SK-N-SH (cell line): ENCODE measurements around the gene CTTN. TPM values are rescaled to one million over a fixed set of nuclear protein-coding genes. Genes with fewer than 3 reads are reported as not detected.

Experiments
- CTCF ChIA-PET: fragments of 300-600, 350-600 bp; formaldehyde crosslinking; extraction: SDS; loops from one replicate; lab custom pipeline; 2021; lab: Yijun Ruan, JAX
- POLR2A ChIA-PET: fragments of 350-600 bp; sonication (Branson Sonifier 250); formaldehyde crosslinking; extraction: SDS; loops from one replicate; lab custom pipeline; 2020; ENCODE audit warnings: antibody characterized with exemption, inconsistent platforms; lab: Yijun Ruan, JAX
- DNase-seq: peaks from one replicate; pipeline ENCODE4 v3.0.0; 2012
- H2AFZ ChIP-seq: fragments of 200-600 bp; sonication (generic); 2 replicates; pipeline ENCODE4 v1.8.1; 2016; ENCODE audit warnings: antibody characterized with exemption, mild to moderate bottlenecking, low read depth
- H3F3A ChIP-seq: fragments of 200-600 bp; sonication (generic); replicated peaks from 2 replicates; pipeline ENCODE3; 2016; ENCODE audit warnings: antibody characterized with exemption, mild to moderate bottlenecking; ENCODE audit not compliant: insufficient read depth
- H3K27ac ChIP-seq, 2 experiments: fragments of 200-500 bp in 1 of 2; fragments of 200-600 bp in 1 of 2; sonication (Bioruptor generic) in 1 of 2; sonication (generic), shearing (Covaris generic) in 1 of 2; 2 replicates each; pipeline versions ENCODE4 v1.5.1 to v1.6.1; 2014 to 2016; ENCODE audit warnings: low read depth in 2 of 2, inconsistent platforms in 1 of 2, low read length in 1 of 2, mild to moderate bottlenecking in 1 of 2, mixed read lengths in 1 of 2
- H3K27me3 ChIP-seq: fragments of 200-600 bp; sonication (generic), shearing (Covaris generic); 2 replicates; pipeline ENCODE4 v1.6.1; 2016; ENCODE audit warnings: mixed run types; ENCODE audit not compliant: insufficient read depth
- H3K36me3 ChIP-seq, 2 experiments: fragments of 200-500 bp in 1 of 2; fragments of 200-600 bp in 1 of 2; sonication (Bioruptor generic) in 1 of 2; sonication (generic) in 1 of 2; replicated peaks in 1 of 2; 2 replicates each; pipeline versions ENCODE3 to v1.5.1; 2014 to 2016; ENCODE audit warnings: low read length in 1 of 2, mild to moderate bottlenecking in 1 of 2; ENCODE audit not compliant: insufficient read depth in 2 of 2, control insufficient read depth in 1 of 2
- H3K4me1 ChIP-seq, 2 experiments: fragments of 200-500 bp in 1 of 2; fragments of 200-600 bp in 1 of 2; sonication (Bioruptor generic) in 1 of 2; sonication (generic), shearing (Covaris generic) in 1 of 2; 2 replicates each; pipeline versions ENCODE4 v1.5.1 to v1.6.1; 2014 to 2016; ENCODE audit warnings: low read depth in 1 of 2, low read length in 1 of 2, mixed run types in 1 of 2; ENCODE audit not compliant: insufficient read depth in 2 of 2, control insufficient read depth in 1 of 2
- H3K4me2 ChIP-seq: fragments of 200-600 bp; sonication (generic), shearing (Covaris generic); 2 replicates; pipeline ENCODE4 v1.6.1; 2017; ENCODE audit warnings: mixed run types
- H3K4me3 ChIP-seq, 2 experiments: fragments of 200-500 bp in 1 of 2; fragments of 200-600 bp in 1 of 2; sonication (Bioruptor generic) in 1 of 2; sonication (generic), shearing (Covaris generic) in 1 of 2; 2 replicates each; pipeline versions ENCODE4 v1.5.1 to v1.8.1; 2014 to 2016; ENCODE audit warnings: low read depth in 2 of 2, inconsistent platforms in 1 of 2, low read length in 1 of 2, mild to moderate bottlenecking in 1 of 2, mixed read lengths in 1 of 2, moderate library complexity in 1 of 2
- H3K79me2 ChIP-seq: fragments of 200-600 bp; sonication (generic); 2 replicates; pipeline ENCODE4 v1.8.1; 2017; ENCODE audit warnings: mild to moderate bottlenecking; ENCODE audit not compliant: insufficient read depth
- H3K9ac ChIP-seq: fragments of 200-600 bp; sonication (generic); 2 replicates; pipeline ENCODE4 v1.6.1; 2017; ENCODE audit warnings: mixed run types
- H3K9me2 ChIP-seq: fragments of 200-600 bp; sonication (generic); 2 replicates; pipeline ENCODE4 v1.6.1; 2017; ENCODE audit warnings: mixed run types
- H3K9me3 ChIP-seq: fragments of 200-600 bp; sonication (generic); 2 replicates; pipeline ENCODE4 v1.6.1; 2017; ENCODE audit warnings: mixed run types, mild to moderate bottlenecking, moderate library complexity
- H4K20me1 ChIP-seq: fragments of 200-600 bp; sonication (generic); 2 replicates; pipeline ENCODE4 v1.6.1; 2017; ENCODE audit warnings: mild to moderate bottlenecking, mixed run types; ENCODE audit not compliant: insufficient read depth
- CHD2 ChIP-seq: fragments of 150-350 bp; IDR thresholded peaks from 2 replicates; pipeline ENCODE4 v1.6.1; 2018; ENCODE audit warnings: low read length; ENCODE audit not compliant: partially characterized antibody
- ELF1 ChIP-seq: IDR thresholded peaks from 2 replicates; pipeline ENCODE4 v1.4.0; 2012
- EZH2phosphoT487 ChIP-seq: fragments of 200-600 bp; sonication (generic); IDR thresholded peaks from 2 replicates; pipeline ENCODE4 v1.6.1; 2017; ENCODE audit warnings: low read depth, mixed run types, mild to moderate bottlenecking, antibody characterized with exemption, moderate library complexity, borderline replicate concordance
- FOXJ3 ChIP-seq: sonication (generic); formaldehyde crosslinking; IDR thresholded peaks from 2 replicates; pipeline ENCODE4 v1.5.1; 2020; ENCODE audit warnings: mild to moderate bottlenecking, missing genetic modification reagents
- FOXM1 ChIP-seq: IDR thresholded peaks from 2 replicates; pipeline ENCODE4 v1.4.0; 2012; ENCODE audit warnings: low read depth, mild to moderate bottlenecking
- GABPA ChIP-seq: IDR thresholded peaks from 2 replicates; pipeline ENCODE4 v1.4.0; 2012; ENCODE audit warnings: low read depth, mild to moderate bottlenecking
- GATA2 ChIP-seq: sonication (generic); formaldehyde crosslinking; IDR thresholded peaks from 2 replicates; pipeline ENCODE4 v1.5.0; 2020; ENCODE audit warnings: mild to moderate bottlenecking, missing genetic modification reagents
- MEF2A ChIP-seq: IDR thresholded peaks from 2 replicates; pipeline ENCODE4 v1.4.0; 2012; ENCODE audit warnings: low read depth, borderline replicate concordance
- MXI1 ChIP-seq: IDR thresholded peaks from 2 replicates; pipeline ENCODE4 v1.6.1; 2012; ENCODE audit warnings: mild to moderate bottlenecking, low read depth, low read length, improper control_type of control experiment
- POLR2AphosphoS5 ChIP-seq: IDR thresholded peaks from 2 replicates; pipeline ENCODE4 v1.6.1; 2012; ENCODE audit warnings: low read depth, low read length
- RFX5 ChIP-seq: IDR thresholded peaks from 2 replicates; pipeline ENCODE4 v1.6.1; 2012; ENCODE audit warnings: mild to moderate bottlenecking, improper control_type of control experiment, low read length
- TAF1 ChIP-seq: IDR thresholded peaks from 2 replicates; pipeline ENCODE4 v1.6.1; 2012; ENCODE audit warnings: low read depth, mild to moderate bottlenecking, low read length, moderate library complexity, borderline replicate concordance
- TCF12 ChIP-seq: IDR thresholded peaks from 2 replicates; pipeline ENCODE4 v1.4.0; 2012
- TEAD4 ChIP-seq: IDR thresholded peaks from 2 replicates; pipeline ENCODE4 v1.4.0; 2012; ENCODE audit warnings: mild to moderate bottlenecking, borderline replicate concordance; ENCODE audit not compliant: insufficient read depth
- YY1 ChIP-seq: IDR thresholded peaks from 2 replicates; pipeline ENCODE4 v1.4.0; 2012; ENCODE audit warnings: low read depth, mild to moderate bottlenecking
- WGBS: methylation state at CpG from one replicate; pipeline ENCODE4 v1.1.6; 2017; ENCODE audit warnings: low lambda C conversion rate; 5-methylcytosine and 5-hydroxymethylcytosine counted together
- polyA plus RNA-seq, 3 experiments: library from polyadenylated mRNA; depleted of rRNA; stranded (reverse); fragments of >200 nt; gene quantifications; 2 replicates each; pipeline ENCODE4 v1.2.3, GENCODE V29; 2012
- TF ChIP-seq, protein P1 (sequence below): IDR thresholded peaks from 2 replicates; pipeline ENCODE4 v1.4.0; 2012; ENCODE audit warnings: low read depth

The CTTN gene
- polyA plus RNA-seq, 1 of the 3 experiments (the other 2 are of a cell fraction) = 243 TPM

- Histone ChIP-seq H3K4me2 (peak overlapping the region; percentile 95), H3K9me2 (no peaks in the 10 kb centered on the region), H3K36me3 (peaks cover 0 to 10% of the 10 kb centered on the region in 2 experiments), H3K4me3 (peak overlapping the region; percentile 63 to 83), H4K20me1 (peaks cover 27% of the 10 kb centered on the region), H3F3A (peaks cover 21% of the 10 kb centered on the region), H3K9me3 (no peaks in the 10 kb centered on the region), H3K27me3 (no peaks in the 10 kb centered on the region), H3K4me1 (peaks cover 11 to 15% of the 10 kb centered on the region in 2 experiments; a peak in 3 of 4 replicates), H2AFZ (peak overlapping the region; percentile 78), H3K9ac (peak overlapping the region; percentile 97), H3K27ac (peak overlapping the region; percentile 73 to 89), H3K79me2 (peaks cover 82% of the 10 kb centered on the region)
- 24% methylated on average over 15 of the region's 18 CpGs for WGBS
- TF ChIP-seq, protein P1, sequence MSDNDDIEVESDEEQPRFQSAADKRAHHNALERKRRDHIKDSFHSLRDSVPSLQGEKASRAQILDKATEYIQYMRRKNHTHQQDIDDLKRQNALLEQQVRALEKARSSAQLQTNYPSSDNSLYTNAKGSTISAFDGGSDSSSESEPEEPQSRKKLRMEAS = no peak
- no peak for TF ChIP-seq RFX5
- no peak for TF ChIP-seq CHD2
- TF ChIP-seq ELF1 = no peak
- TF ChIP-seq TAF1 = no peak
- TF ChIP-seq POLR2AphosphoS5 = no peak
- no peak for TF ChIP-seq FOXM1
- TF ChIP-seq MXI1 = no peak
- TF ChIP-seq FOXJ3 (CRISPR knock-in tag) = no peak
- no peak for TF ChIP-seq EZH2phosphoT487
- DNase-seq = peak; percentile 57
- ChIA-PET CTCF (interaction anchor here (0.6 kb wide), 1 partner anchor 693 kb away, joined by 3 read pairs; no protein-coding TSS in a partner anchor), POLR2A (no interaction called here)
Observed at GRCh38 chr11:70397336-70397982, 870 bp upstream of the CTTN start.

DNA sequence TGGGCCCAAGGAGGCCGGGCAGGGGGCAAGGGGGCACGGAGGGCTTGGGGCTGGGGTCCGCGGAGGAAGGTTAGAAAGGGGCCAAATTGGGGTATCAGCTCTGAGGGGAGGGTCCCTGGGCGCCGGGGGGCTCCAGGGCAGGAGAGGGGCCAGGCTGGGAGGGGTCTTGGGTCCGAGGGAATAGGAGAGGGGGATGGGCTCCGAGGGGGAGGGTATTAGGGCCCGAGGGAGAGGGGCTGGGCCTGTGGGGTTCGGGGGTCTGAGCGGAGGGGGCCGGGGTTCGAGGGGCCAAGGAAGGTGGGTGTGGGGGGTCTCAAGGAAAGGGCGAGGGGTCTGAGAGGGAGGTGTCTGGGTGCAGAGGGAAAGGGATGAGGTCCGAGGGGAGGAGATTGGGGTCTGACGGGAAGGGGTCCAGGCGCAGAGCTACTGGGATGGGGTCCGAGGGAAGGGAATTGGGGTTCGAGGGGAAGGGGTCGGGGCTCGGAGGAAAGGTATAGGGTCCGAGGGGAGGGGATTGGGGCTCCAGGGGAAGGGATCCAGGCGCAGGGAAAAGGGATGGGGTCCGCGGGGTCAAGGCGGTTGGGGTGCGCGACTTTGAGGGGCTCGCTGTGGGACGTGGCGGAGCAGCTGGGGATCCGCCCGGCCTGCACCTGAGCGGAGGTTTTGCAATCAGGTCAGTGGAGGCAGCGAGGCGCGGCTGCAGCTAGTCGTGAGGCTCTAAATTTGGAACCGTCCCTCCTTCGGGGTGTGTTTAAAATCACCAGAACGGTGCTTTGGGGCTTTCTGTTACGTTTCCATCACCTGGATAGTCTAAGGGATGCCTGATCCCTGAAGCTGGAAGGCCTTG, 728 bp downstream of the CTTN start:
- Histone ChIP-seq H3K4me2 (peak overlapping the region; percentile 95), H3K79me2 (peaks cover 91% of the 10 kb centered on the region), H3K27me3 (no peaks in the 10 kb centered on the region), H3K36me3 (peaks cover 0 to 14% of the 10 kb centered on the region in 2 experiments), H3K4me1 (peaks cover 11 to 17% of the 10 kb centered on the region in 2 experiments; a peak in 3 of 4 replicates), H3K4me3 (peak overlapping the region; percentile 63 to 83), H3F3A (peaks cover 25% of the 10 kb centered on the region), H3K9ac (peak overlapping the region; percentile 97), H3K9me3 (no peaks in the 10 kb centered on the region), H3K27ac (peak overlapping the region; percentile 51 to 89), H3K9me2 (no peaks in the 10 kb centered on the region), H4K20me1 (peaks cover 43% of the 10 kb centered on the region), H2AFZ (no peak overlapping the region)
- ChIA-PET POLR2A (interaction anchor here (0.8 to 1.0 kb wide), 2 partner anchors 14 to 16 kb away, joined by 3 read pairs; no protein-coding TSS in a partner anchor), CTCF (no interaction called here)
- TF ChIP-seq YY1 (no peak), TCF12 (no peak), POLR2AphosphoS5 (no peak), MXI1 (no peak), GABPA (no peak), TEAD4 (no peak), MEF2A (no peak), FOXM1 (no peak), GATA2 (CRISPR knock-in tag) (no peak), ELF1 (no peak)
- 2% methylated on average over 42 of the region's 42 CpGs for WGBS
- peak; percentile 53 for DNase-seq
